Right kidney (tissue), 1 donor: ENCODE data around the gene ELFN2.
"Not testable (repeated sequence)": the region's sequence is repeated elsewhere in the genome, so short reads cannot be mapped to it uniquely, and the experiment has no call there.

ENCODE experiments used
- DNase-seq: peaks from one replicate; pipeline ENCODE4 v3.0.0-alpha.2; 2016

ELFN2 gene

GRCh38 chr22:37333724-37334460 lies 93.4 kb downstream of the ELFN2 start:
- no peak for DNase-seq

GRCh38 chr22:37331856-37332536 lies 95.3 kb downstream of the ELFN2 start:
- no peak for DNase-seq

- DNase-seq = no peak
These were observed 96.2 kb downstream of the ELFN2 start for GRCh38 chr22:37331034-37331428.

- no peak for DNase-seq
These were observed 96.9 kb downstream of the ELFN2 start for GRCh38 chr22:37330200-37331033.

DNA sequence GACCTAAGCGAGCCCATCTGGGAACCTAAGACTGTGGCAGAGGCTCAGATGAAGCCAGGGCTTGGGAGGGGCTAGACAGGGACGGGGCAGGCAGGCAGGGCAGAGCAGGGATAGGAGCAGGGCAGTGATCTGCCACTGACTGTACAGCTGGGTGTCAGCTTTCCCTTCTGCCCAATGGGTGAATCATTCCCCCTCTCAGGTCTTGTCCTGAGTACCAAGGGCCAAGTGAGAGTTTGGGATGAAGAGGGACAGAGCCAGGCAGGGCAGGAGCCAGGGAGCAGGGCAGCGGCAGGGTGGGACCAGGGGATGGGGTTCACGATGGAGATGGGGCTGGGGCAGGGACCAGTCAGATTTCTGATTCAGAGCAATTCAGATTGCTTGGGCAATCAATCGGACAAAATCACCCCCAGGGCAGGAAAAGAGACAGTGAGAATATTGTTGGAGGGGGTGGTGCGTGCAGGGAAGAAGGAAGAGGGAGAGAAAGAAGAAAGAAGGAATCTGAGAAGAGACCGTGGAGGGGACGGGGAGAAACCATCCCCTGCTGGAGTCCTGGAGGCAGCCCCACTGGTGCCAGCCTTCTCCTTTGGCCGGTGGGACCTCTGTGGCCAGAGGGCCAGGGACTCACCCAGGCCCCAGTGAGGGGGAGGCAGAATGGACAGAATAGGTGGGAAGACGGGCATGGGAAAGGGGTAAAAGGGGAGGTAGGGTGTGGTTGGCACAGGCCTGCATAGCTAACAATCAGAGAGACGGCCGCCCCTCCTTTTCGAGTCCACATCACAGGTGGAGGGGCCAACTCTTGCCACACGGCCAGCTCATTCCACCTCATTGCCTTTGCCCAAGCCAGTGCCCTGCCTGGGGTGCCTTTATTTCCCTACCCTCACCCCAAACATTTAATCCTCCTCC lies 97.8 kb downstream of the ELFN2 start:
- no peak for DNase-seq

DNA sequence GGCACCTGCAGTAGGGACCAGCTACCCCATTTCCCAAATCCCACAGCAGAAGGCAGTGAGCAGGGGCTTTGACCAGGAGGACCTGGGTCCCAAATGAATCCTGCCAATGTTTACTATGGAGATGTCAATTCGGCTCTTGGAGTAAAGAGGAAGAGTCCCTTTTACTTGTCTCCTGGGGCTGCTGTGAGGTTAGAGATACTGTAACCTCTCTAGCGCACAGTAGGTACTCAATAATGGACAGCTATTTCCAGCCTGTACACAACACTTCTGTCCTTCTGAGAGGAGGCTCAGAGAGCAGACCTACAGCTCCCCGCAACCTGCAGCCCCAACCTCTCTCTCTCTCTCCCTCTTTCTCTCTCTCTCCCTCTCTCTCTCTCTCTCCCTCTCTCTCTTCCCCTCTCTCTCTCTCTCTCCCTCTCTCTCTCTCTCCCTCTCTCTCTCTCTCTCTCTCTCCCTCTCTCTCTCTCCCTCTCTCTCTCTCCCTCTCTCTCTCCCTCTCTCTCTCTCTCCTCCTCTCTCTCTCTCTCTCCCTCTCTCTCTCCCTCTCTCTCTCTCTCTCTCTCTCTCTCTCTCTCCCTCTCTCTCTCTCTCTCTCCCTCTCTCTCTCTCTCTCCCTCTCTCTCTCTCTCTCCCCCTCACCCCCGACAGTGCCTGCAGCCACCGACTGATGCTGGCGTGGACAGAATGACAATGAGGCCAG lies 98.6 kb downstream of the ELFN2 start:
- not testable (repeated sequence) for DNase-seq

GRCh38 chr22:37328017-37328416 lies 99.3 kb downstream of the ELFN2 start:
- DNase-seq = no peak

DNA sequence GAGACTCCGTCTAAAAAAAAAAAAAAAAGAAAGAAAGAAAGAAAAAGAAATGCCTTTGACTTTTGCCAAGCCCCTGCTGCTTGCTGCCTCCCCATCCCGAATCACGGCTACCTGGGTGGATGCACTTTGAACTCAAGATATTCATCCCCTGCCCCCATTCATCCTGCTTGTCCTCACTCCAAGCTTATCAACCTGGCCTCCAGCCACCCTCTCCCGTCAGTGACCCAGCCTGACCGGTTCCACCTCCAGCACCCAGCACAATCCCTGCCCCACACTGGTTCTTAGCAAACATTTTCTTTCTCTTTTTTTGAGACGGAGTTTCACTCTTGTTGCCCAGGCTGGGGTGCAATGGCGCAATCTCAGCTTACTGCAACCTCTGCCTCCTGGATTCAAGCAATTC lies 100.6 kb downstream of the ELFN2 start:
- DNase-seq = no peak

GRCh38 chr22:37325039-37325395 lies 102.3 kb downstream of the ELFN2 start:
- no peak for DNase-seq

DNA sequence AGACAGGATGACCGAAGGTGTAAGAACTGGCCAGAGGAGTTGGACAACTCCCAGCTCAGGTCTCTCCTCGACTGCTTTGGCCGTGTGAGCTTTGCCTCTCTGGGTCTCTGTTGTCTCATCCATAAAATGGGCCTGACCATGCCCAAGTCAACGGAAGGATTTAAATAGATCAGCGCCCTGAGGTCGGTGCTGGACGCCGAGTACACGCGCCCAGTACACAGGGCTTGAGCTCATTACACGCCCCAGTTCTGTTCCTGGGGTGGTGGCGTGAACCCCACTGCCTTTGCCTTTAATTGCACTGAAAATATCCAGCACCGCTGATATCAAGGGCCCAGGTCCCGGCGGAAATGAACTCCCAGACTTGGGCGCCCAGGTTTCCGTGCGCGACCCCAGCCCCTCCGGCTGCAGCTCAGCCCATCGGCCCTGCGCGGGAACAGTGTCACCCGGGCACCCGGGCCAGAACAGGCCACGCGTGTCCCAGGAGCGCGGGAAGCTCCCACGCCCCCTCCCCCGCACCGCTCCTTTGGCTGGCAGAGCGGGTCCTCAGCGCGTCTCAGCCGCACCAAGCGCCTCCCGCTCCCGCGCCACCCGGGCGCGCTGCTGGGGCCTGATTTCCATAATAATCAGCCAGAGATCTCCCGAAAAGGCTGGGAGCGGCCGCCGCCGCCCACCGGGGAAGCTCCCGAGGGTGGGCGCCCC lies 102.8 kb downstream of the ELFN2 start:
- no peak for DNase-seq

DNA sequence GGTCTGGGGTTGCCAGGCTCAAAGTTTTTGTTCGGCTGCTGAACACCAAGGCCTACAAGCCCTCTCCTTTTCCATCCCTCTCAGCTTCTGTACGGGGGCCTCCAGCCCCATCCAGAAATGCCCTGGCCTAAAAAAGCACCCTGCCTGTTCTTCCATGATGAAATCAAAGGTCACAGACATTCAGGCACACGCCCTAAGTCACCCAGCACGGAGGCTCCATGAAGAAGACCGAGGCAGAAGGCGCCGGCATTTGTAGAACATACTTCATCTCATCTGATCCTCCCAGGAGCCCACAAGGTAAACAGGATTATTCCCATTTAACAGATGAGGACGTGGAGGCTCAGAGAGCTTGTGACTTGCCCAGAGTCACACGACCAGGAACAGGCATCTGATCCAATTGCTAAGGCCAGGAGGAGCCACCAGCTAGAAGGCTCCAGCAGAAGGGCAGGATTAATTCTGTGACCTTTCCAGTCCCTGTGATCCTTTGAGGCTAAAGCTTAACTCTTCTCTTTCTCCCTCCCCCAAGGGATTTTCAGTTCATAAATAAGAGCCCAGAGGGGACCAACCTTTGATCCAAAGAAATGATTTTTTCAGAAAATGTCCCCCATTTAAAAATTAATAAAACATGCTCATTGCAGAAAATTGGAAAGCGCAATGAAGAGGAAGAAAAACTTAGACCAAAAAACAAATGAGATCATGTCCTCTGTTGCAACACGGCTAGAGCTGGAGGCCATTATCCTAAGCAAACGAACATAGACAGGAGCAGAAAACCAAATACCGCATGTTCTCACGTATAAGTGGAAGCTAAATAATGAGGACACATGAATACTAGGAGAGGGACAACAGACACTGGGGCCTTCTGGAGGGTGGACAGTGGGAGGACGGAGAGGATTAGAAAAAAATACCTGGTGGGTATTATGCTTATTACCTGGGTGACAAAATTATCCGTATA lies 106.3 kb downstream of the ELFN2 start:
- no peak for DNase-seq

DNA sequence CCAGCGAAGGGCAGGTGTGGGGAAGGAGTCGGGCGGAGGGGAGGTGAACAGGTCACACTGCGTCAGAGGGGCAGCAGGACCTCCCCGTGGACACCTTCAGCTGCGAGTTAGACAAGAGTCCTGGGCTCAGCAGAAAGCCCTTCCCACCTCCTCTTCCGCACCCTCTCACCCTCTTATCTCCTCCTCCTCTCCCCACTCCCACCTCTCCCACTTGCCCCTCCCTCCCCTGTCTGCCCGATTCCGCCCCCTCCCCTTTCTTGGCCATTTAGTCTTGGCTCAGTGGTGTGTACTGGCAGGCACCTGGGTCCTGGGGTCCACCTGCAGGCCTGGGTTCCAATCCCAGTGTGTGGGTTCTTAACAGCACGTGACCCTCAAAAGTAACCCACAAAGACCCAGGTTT lies 107.8 kb downstream of the ELFN2 start:
- no peak for DNase-seq

DNA sequence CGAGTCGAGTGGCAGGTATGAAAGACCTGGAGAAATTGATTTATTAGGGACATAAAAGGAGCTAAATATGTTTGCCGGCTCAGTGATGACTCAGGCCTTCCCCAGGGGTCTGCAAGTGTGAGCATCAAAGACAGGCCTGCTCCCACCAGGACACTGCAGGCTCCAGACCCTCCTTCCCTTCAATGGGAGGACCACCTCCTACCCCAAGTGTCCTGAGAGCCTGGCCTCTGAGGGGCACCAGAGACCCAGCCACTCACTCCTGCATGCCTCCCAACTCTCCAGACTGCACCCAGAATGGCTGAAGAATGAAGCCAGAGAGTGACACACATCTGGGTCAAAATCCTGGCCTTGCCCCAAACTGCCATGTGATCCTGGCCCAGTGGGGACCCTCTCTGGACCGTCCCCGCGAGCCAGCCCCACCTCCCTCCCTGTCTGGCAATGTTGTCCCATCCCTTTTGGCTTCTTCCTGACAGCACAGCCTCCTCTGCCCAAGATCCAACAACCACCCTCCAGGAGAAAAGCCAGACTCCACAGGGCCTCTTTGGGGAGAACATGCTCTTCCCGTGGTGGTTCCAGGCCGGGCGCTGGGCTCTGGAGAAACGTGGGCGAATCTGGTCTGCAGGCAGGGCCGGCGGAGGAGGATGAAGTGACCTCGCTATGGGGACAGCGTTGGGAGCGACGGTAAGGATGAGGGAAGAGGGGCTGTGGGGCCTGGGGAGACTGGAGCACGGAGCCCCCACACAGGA lies 108.7 kb downstream of the ELFN2 start:
- no peak for DNase-seq
